ENCODE measurements around the gene AKR1C2.
"Not testable (repeated sequence)": the region's sequence is repeated elsewhere in the genome, so short reads cannot be mapped to it uniquely, and the experiment has no call there.

AKR1C2 gene

GRCh38 chr10:4953405-4953804, 50.3 kb downstream of the AKR1C2 start:
- no peak for DNase-seq

GRCh38 chr10:4951512-4952162, 52.0 kb downstream of the AKR1C2 start:
- DNase-seq = not testable (repeated sequence)

DNA sequence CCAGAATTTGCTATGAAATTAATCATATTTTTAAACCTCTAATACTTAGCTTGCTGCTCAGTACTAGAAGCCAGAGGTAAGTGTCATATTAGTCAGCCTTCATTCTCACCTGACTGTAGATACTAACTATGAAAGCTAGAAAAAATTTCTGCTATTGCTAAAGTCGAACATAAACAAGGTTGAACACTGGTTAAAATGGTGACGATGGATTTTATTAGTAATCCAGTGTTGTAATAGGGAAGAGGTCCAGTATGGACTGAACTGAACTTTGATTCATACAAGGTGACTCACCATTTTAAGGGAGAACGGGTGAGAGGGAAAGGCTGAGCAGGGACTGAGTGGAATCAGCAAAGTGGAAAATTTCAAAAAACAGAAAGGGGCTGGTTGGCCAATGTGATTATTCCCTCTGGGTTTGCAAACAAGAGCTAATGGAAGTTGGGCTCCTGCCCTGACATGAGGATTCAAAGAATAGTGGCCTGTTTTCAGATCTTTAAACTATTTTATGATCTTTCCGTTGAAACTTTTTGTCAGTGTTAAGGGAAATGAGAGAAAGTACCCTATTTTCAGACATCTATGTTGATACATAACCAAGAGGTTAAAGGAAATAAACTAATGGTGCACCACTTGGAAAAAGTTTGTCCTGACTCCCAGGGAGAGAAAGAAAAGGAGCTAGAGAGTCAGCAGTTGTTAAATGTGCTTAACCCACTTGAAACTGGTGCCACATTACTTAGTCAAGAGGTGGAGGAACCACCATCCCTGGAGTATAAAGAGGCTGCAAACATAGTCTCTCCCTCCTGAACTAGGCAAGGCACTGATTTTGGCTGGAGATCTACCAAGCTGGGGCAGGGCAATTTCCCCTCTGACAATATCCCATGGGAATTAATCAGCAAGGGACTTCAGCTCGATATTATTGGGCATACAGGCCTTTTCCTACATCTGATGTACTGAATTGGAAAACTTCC, 55.7 kb downstream of the AKR1C2 start:
- no peak for DNase-seq

DNA sequence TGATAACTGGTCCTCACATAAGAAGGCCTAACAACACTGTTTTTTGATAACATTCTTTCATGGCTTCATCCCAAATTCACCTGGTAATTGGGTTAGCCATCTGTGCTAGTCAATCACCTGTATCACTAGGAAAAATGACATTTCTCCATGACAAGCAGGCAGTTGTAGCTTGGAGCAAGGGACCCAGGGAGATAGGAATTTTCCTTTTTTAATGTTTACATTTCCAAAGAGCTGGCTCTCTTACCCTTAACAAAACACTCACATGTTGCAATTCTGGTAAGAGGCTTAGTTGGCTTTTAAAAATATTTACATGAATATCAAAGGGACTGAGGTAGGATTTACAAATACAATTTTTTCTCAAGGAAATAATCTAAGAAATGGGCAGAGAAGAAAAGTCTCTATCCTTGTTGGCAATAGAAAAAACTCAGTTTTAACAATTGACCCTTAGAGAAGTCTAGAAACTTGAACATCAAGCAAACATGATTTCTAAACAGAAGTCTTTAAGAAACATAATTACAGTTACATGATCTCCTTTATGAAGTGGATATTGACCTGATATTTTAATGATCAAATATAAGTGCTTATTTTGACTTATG, 56.5 kb downstream of the AKR1C2 start:
- no peak for DNase-seq

- DNase-seq = no peak
These were observed 57.6 kb downstream of the AKR1C2 start for GRCh38 chr10:4945766-4946717.

DNA sequence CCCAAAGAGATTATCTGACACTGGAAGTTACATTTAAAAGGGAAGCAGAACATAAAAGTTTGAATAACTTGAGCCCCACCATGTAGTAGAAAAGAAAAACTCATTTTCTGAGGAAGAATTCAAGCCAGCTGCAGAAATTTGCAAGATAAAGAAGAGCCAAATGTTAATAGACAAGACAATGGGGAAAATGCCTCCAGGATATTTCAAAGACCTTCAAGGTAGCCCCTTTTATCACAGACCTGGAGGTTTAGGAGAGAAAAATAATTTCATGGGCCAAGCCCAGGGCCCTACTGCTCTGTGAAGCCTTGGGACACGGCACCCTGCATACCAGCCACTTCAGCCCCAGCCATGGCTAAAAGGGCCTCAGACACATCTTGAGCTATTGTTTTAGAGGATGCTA, 58.8 kb downstream of the AKR1C2 start:
- DNase-seq = no peak

DNA sequence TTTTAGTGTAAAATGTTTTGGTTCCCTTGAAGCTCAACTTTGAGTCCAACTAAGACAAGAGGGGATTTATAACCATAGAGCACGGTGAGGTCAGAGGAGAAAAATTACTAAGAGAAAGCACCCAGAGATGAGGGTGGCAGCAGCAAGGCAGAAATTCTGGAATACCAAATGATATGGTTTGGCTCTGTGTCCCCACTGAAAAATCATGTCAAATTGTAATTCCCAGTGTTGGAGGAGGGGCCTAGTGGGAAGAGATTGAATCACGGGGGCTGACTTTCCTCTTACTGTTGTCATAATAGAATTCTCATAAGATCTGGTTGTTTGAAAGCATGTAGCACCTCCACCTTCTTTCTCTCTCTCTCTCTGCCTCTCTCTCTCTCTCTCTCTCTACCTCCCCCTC, 59.8 kb downstream of the AKR1C2 start:
- DNase-seq = no peak

GRCh38 chr10:4943416-4943815, 60.2 kb downstream of the AKR1C2 start:
- not testable (repeated sequence) for DNase-seq

GRCh38 chr10:4942931-4943330, 60.7 kb downstream of the AKR1C2 start:
- DNase-seq = not testable (repeated sequence)

GRCh38 chr10:4941540-4942330, 61.9 kb downstream of the AKR1C2 start:
- DNase-seq = no peak

DNA sequence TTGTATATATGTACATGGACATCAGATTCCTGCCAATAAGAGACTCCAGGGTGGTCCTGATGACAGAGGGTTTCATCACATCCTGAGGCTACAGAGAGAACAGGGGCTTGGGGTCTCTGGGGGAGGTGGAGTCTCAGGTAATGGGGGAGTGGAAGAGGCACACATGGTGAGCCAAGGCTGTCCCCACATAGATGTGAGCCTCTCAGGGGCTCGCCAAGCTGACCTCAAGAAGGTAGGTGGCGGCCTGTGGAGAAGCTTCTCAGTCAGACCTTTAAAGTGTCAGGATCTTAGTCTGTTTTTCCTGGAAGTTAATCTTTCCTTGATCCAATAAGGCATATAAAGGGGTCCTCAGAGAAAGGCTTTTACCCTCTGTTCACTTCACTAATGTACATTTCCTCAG, 62.7 kb downstream of the AKR1C2 start:
- not testable (repeated sequence) for DNase-seq

DNA sequence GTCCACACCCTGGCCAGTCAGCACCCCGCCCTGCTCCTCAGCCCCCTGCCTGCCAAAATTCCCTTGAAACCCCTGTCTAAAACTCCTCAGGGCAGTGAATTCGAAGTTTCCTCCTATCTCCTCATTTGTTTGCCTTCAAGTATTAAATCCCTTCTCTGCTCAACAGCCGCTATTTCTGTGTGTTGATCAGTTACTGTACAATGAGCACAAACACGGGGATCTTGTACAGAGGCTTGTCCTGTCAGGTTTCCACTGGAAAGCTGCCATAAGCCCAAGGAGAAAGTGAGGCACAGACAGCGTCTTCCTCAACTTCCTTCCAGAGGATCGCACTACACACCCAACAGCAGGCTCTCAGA, 63.6 kb downstream of the AKR1C2 start:
- not testable (repeated sequence) for DNase-seq

- no peak for DNase-seq
These were observed 64.2 kb downstream of the AKR1C2 start for GRCh38 chr10:4939224-4940072.
